ENCODE results near the gene ADIRF.
"Not testable (repeated sequence)": the region's sequence is repeated elsewhere in the genome, so short reads cannot be mapped to it uniquely, and the experiment has no call there.

ADIRF gene

DNA sequence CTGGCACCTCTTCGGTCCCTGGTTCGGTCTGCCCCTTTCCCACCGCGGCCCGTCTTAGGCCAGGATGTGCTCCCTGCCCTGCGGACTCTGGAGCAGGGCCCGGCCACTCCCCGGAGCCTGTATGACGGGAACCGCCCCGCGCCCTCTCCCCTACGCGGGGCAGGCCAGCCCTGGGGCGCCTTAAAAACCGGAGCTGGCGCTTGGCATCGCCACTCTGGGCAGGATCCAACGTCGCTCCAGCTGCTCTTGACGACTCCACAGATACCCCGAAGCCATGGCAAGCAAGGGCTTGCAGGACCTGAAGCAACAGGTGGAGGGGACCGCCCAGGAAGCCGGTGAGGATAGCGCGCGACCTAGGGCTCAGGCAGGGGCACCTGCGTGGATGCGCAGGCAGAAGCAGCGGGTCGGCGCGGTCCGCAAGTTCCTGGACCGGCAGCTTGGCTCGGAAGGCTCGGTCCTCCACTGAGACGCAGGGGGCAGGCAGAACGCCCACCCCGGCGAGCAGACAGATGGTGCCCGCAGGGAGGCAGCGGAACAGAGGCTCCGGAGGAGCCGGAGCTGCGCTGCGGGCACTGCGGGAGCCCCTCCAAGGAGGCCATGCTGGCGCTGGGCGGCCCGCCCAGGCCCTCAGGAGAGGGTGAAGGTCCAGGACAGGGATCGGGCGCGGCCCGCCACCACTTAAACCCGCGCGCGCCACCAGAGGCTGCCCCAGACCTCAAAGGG is at the start of gene ADIRF:
ADIRF (plus strand) TSS at position 212 of the 723 bp plus-strand sequence; CDS start at position 275, 63 bp downstream.
- no peak for DNase-seq (ENCODE audit: low read depth)

DNA sequence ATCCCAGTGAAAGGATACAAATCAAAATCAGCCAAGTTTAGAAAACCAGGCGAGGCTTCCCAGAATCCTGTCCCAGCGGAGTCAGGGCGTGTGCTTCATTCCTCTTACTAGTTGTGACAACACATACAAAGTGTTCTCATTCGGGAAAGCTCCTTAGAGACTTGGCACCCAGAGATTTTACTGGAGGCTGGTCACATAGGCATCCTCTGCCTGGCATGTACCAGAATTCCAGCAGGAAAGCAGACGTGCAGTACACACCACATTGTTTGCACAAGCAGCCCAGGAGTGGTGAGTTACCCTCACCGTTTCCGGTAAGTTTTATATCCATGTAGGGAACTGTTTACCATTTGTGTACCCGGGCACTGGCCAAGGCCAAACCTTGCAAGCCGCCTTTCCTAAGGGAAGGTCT is 45.7 kb upstream of the ADIRF start:
- no peak for DNase-seq (ENCODE audit: low read depth)

DNA sequence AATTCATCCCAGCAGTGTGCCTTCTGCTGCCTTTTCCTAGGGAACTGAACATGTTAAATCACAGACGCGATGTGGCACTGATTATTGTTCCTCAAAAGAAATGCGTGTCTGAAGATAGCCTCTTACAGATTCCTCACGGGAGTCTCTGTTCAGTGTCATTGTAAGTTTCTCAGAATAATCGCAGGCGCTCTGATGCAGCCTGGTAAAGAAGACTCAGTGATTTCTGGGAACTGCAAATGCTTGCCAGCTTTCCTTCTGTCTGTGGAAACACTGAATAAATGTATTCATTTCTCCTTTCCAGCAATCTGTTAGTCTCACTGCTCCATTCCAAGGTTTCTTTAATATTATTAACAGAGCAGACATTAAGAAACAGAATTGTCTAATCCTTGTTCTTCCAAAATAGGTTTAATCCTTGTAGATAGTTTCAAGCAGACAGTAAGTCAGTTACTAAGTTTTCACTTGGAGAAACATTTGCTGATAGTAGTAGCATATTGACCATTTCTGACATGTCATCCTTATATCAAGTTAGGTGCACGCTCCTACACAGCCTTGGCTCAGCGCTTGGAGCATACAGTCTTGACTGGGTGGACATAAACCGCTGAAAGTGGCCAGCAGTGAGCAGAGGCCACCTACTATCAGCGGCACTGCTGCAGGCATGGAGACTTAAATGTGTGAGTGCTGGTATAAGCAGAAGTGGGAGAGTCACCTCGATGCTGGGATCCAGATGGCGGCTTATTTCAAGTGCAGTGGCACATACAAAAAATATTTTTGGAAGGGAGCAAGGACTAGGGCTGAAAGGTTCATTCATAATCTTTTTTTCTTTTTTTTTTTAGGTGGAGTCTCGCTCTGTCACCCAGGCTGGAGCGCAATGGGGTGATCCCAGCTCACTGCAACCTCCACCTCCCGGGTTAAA is 38.6 kb upstream of the ADIRF start:
- no peak for DNase-seq (ENCODE audit: low read depth)

DNA sequence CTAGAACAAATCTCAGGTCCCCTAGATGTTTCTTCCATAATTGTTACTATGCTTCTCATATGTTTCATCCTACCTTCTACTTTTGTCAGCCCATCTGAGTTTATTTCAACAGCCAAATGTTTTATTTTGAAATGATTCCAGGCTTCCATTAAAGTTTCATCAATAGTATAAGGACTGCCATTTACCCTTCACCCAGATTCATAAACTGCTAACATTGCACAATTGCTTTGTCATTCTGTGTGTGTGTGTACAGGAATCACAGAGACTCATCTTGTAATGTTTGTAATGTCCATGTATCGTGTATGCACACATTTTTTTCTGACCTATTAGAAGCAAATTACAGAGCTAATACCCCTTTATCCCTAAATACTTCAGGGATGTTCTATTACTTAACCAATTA is 36.4 kb upstream of the ADIRF start:
- peak; percentile 80 for DNase-seq (ENCODE audit: low read depth)

DNA sequence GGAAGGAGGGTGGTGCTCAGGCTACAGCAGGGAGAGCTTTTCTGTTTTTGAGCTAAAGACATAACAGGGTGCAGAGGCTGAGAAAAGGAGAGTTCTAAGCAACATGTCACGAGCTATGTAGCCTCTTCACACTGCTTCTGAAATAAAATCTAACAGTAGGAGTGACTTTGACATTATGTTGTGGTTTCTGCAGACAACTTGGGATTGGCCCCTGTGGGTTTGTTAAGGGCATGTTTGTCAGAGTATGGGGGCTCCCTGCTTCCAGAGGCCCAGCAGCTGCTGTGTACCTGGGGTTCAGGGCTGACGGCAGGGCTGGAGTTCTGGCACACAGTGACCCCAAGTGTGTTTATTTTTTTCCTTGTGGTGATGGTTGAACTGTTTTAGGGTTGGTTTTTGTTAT is 35.6 kb upstream of the ADIRF start:
- no peak for DNase-seq (ENCODE audit: low read depth)

DNA sequence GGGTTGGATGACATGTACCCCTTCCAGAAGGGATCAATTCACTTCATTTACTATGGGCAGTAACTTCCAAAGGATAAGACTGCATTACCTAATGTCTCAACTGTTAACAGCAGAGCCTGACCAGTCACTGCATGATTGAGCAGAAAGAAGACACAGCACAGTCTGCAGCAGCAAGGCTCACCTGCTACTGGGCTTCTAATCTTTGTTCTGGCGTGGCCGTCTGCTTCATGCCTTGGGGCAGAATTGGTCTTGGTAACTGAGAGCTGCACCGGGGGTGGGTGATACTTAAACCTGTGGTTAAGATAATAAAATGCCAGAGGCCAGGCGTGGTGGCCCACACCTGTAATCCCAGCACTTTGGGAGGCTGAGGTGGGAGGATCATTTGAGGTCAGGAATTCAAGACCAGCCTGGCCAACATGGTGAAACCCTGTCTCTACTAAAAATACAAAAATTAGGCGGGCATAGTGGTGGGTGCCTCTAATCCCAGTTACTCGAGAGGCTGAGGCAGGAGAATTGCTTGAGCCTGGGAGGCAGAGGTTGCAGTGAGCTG is 34.0 kb upstream of the ADIRF start:
- not testable (repeated sequence) for DNase-seq (ENCODE audit: low read depth)

DNA sequence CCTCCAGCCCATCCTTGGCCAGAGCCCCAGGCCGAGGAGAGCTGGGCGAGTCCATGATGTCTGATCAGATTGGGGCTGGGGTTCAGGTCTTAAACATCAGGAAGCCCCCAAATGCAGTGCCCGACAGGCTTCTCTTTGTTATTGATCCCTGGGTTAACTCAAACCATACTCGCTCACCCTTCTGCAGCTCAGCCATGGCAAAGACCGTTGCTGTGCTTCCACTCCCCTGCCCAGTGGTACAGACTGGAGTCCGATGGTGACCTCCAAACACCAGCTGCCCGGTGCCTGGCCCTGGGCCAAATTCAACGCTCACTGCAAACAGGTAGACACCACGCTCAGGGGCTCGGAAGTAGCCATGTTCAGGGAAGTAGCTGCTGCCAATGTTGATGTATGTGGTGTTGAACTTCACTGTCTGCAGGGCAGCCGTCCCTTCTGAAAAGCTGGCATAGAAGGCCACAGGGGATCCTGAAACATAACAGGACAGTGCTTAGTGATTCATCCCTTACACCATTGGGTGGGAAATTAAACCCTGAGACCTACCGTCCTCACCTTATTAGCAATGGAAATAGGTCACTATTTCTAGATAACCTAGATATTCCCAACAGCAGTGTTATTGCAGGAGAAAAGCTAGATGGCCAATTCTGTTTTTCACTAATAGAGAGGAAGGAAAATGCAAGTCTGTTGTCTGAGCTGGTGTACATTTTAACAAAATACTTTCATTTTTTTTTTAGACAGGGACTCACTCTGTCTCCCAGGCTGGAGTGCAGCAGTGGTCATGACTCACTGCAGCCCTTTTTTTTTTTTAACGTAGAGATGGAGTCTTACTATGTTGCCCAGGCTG is 31.4 kb upstream of the ADIRF start:
- DNase-seq (ENCODE audit: low read depth), result peak; percentile 34

DNA sequence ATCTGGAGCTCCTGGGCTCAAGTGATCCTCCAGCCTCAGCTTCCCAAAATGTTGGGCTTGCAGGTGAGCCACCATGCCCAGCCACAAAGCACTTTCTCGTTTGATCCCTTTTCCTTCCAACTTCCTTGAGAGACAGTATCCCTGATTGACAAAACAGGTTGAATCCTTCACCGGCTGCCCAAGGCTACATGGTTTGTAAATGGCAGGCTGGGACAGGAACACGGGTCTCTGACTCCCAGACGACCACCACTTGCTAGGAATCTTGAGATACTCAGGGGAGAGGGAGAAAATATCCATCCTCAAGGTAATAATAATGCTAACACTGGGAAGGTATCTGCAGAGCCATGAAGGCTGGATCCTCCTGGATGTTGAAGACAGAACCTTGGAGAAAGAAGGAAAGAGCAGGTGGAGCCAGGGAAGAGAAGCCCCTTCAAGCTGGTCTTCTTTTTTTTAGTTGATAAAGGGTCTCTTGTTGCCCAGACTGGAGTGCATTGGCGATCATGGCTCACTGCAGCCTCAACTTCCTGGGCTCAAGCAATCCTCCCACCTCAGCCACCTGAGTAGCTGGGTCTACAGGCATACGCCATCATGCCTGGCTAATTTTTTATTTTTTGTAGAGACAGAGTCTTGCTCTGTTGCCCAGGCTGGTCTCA is 30.7 kb upstream of the ADIRF start:
- no peak for DNase-seq (ENCODE audit: low read depth)

DNA sequence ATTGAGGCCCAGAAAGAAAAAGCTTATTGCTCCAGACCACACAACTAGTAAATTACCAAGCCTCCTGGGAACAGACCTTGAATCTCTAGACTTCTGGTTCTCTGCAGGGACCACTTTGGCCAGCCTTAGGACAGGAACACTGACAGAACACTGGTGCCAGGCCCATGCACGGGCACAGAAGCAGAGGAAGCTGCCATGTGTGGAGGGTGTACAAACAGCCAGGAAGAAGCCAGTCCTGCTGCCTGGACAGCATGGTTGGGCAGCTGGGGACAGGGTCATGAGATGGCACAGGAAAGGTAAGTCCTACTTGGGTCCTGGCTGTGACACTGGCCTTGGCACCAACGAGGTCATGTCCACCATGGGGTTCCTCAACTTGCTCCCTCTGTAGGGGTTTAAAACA is 30.0 kb upstream of the ADIRF start:
- DNase-seq (ENCODE audit: low read depth), result no peak

DNA sequence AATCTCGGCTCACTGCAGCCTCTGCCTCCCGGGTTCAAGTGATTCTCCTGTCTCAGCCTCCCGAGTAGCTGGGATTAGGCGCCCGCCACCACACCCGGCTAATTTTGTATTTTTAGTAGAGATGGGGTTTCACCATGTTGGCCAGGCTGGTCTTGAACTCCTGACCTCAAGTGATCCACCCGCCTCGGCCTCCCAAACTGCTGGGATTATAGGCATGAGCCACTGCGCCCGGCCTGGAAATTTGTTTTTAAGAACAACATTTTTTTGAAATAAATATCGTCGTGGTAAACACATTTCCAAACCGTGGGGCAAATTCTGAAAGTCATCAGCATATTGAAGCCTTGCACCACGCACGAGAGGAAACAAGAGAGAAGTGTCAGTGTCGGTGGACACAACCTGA is 28.2 kb upstream of the ADIRF start:
- not testable (repeated sequence) for DNase-seq (ENCODE audit: low read depth)

DNA sequence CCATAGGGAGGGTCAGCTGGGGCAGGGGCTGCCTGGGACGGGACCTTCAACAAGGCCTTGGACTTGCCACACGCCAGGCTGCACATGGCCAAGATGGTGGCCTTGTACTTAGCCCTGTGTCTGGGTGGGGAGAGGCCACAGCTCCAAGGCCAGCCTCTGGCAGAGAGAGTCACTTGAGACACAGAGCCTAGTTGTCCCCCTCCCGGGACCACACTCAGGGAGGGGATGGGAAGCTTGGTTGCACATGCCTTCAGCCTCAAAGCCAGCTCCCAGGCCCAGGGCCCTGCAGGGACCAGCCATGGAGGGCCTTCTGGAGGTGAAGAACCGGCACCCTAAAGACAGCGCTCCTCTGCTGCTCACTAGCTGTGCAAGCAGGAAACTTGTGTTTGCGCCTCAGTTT is 27.6 kb upstream of the ADIRF start:
- DNase-seq (ENCODE audit: low read depth), result no peak

DNA sequence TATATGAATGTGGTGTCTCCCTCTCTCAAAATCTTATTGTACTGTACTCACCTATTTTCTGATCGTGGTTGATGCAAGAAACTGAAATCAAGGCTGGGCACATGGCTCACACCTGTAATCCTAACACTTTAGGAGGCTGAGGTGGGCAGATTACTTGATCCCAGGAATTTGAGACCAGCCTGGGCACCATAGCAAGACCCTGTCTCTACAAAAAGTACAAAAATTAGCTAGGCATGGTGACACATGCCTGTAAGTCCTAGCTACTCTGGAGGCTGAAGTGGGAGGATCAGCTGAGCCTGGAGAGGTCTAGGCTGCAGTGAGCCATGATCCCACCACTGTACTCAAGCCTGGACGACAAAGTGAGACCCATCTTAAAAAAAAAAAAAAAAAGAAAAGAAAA is 26.9 kb upstream of the ADIRF start:
- DNase-seq (ENCODE audit: low read depth), result no peak

DNA sequence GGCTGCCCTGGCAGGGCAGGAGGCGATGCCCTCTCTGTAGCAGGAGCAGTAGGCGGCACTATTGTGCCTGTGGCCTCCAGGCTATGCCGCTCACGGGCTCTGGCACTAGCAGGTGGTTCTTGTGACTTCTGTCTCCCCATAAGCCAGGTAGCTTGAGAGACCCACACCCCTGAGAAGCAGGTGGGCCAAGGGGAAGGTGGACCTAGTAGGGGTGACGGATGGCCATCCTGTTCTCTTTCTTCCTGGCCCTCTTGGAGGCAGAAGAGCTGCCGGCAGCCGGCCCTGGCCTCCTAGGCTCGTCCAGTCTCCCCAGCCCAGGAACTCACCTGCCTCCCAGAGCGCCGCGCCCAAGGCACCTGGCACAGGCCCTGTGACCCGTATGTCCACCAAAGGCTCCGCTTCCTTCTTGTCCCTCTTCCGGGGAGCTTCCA is 26.3 kb upstream of the ADIRF start:
- DNase-seq (ENCODE audit: low read depth), result no peak

DNA sequence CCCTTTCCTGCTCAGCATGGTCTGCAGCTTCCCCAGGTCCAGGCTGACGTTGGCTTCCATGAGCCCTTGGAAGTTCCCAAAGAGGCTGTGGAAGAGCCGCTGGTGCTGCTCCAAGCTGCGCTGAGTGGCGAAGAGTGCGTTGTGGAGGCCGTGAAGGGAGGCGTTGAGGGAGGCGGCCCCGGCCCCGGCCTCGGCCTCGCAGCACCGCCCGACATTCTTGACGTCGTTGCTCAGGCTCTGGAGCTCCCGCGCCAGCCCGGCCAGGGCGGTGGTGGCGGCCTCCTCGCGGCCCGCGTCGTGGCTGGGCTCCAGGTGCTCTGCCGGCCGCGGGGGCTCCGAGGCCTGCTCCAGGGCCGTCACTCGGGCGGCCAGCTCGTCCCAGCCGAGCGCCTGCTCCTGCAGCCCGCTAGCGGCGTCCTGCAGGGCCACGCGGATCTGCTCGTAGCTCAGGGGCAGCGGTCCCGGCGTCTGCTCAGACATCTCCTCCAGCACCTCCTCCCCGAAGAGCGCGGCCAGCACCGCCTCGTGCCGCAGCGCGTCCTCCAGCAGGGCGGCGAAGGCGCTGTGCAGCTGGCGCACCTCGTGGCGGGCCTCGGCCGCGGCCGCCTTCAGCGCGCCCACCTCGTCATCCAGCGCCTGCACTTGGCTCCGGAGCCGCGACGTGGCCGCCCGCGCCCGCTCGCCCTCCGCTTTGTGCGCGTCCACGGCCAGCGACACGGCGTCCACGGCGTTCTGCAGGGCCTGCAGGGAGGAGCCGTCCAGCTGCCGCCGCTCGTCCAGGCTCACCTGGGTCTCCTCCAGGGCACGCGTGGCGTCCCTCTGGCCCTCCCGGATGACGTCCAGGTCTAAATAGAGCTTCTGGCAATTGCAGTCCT is 25.6 kb upstream of the ADIRF start:
- no peak for DNase-seq (ENCODE audit: low read depth)

DNA sequence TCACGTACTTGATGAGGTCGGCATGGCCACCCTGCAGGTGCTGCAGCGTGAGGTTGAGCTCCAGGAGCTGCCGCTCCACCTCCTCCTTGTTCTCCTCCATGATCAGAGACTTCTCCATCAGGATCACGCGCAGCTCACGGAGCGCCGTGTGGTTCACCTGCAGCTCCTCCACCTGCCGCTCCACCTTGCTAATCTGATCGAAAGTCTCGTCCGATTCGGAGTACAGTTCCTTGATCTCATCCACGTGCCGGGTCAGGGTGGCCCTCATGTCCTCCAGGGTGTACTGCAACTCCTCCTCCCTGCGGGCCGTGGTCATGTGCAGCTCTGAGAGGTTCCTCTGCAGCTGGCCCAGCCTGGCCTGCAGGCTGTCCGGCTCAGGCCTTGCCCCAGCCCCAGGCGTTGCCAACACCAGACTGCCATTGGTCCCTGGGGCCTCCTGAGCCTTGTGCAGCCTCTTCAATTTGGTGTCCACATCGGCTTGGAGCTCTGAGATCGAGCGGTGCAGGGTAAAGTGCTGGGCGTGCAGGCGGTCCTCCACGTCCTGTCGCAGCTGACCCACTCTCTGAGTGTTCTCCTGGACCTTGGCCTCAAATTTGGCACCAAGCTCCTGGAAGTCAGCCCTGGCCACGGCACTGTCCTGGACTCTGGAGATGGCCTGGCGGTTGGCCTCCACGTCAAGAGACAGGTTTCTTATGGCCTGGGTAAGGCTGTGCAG is 24.8 kb upstream of the ADIRF start:
- no peak for DNase-seq (ENCODE audit: low read depth)

DNA sequence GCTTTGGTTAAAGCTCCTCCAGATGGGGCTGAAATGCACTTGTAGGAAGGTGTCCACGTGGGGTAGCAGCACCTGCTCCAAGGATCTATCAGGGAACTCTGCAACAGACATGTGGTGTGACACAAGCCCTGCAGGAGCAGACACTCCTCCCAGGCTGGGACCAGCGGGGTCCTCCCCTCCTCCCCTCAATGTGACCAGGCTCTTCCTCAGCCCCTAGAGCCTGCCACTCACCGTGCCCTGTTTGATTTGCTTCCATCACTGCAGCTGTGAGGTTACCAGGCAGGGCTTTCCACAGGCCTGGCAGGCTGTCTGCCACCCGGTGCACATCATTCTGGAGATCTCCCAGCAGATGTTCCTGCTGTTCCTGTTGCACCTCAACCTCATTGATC is 24.3 kb upstream of the ADIRF start:
- no peak for DNase-seq (ENCODE audit: low read depth)

DNA sequence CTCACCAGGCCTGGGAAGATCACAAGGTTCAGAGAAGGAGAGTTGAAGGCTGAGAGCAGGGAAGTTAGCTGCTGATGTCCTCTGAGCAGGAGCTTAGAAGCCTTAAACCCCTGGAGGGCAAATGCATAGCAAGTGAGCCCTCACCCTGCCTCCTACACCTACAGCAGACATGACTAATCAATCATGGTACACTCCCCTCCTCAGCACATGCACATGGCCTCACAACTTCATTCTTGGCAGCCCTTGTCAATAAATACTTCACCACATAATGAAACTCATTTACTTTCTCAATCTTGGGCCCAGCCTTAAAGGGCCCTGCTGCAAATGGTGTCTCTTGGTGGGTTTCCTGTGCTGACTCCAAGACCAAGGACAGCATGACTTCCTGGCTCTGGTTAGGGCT is 23.8 kb upstream of the ADIRF start:
- peak; percentile 82 for DNase-seq (ENCODE audit: low read depth)

DNA sequence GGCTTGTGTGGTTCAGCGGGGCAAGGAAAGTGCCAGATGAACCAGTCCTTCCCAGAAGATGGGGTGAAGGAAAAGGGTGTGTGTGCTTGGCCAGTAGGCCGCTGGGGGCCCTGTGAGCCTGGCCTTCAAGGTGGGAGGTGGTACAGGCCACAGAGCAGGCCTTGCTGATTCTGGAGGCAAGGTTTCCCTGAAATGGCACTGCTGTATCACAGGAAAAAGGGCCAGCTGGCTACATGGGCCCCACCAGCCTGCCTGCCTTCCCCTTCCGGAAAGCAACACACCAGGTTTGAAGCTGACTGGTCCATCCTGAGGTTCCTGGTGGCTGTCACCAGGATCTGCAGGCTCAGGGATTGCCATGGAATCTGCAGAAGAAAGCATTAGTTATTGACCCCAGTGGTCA is 23.4 kb upstream of the ADIRF start:
- no peak for DNase-seq (ENCODE audit: low read depth)

DNA sequence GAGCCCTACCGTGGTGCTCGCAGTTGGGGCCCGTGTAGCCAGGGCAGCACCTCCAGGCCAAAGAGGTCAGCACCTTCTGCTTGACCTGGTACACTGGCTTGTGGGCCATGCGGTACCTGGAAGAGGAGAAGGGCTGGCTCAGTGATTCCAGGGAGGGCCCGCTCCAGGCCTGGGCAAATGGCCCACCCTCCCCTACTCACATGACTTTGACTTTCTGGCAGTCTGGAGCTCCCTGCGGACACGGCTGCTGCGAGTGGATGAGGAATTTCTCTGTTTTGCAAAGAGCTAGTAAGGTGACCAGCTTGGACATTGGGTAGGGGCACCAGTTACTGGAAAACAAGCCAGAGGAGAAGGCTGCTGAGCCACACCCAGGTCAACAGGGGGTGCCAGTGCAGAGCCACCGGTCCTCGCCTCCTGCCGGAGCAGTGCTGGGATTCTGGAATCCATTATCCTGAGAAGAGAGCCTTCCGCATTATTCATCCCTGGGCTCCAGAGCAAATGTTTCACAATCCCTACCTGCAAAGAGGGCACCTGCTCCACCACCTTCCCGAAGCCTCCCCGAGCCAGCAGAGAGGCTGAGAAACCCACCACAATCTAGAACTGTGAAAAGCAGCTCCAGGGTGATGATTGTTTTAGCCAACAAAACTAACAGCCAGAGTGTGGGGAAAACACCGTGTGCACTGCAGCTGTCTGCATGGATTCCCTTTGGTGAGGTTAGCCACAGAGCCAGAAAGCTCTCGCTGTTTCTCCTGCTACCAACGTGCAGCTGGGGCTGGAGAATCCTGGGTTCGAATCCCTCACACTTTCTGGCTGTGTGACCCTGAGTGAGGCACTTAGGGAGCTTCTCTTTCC is 22.7 kb upstream of the ADIRF start:
- peak; percentile 59 for DNase-seq (ENCODE audit: low read depth)
